SK-N-SH (cell line): Measurements from ENCODE around the gene GRB10.

ENCODE experiments used
- POLR2AphosphoS5 ChIP-seq: IDR thresholded peaks from 2 replicates; pipeline ENCODE4 v1.6.1; 2012; ENCODE audit warnings: low read depth, low read length
- RAD21 ChIP-seq: IDR thresholded peaks from 2 replicates; pipeline ENCODE4 v1.6.1; 2012; ENCODE audit warnings: mild to moderate bottlenecking, low read length
- SIN3A ChIP-seq: IDR thresholded peaks from 2 replicates; pipeline ENCODE4 v1.6.1; 2012; ENCODE audit warnings: low read depth, mild to moderate bottlenecking, low read length, moderate library complexity, borderline replicate concordance
- TAF1 ChIP-seq: IDR thresholded peaks from 2 replicates; pipeline ENCODE4 v1.6.1; 2012; ENCODE audit warnings: low read depth, mild to moderate bottlenecking, low read length, moderate library complexity, borderline replicate concordance
- YY1 ChIP-seq: IDR thresholded peaks from 2 replicates; pipeline ENCODE4 v1.4.0; 2012; ENCODE audit warnings: low read depth, mild to moderate bottlenecking
- TF ChIP-seq, protein P1 (sequence below): fragments of 200-600 bp; sonication (generic); IDR thresholded peaks from 2 replicates; pipeline ENCODE4 v1.6.1; 2017; ENCODE audit warnings: antibody characterized with exemption, mild to moderate bottlenecking, moderate library complexity
- TF ChIP-seq, protein P2 (sequence below): IDR thresholded peaks from 2 replicates; pipeline ENCODE4; 2012
- TF ChIP-seq, protein P3 (sequence below): IDR thresholded peaks from 2 replicates; pipeline ENCODE4 v1.6.1; 2012; ENCODE audit warnings: mild to moderate bottlenecking, low read depth, low read length, moderate library complexity
- TF ChIP-seq, protein P4 (sequence below): fragments of 150-350 bp; IDR thresholded peaks from 2 replicates; pipeline ENCODE4 v1.6.1; 2017; ENCODE audit warnings: antibody characterized with exemption, low read length, low read depth, borderline replicate concordance
- TF ChIP-seq, protein P5 (sequence below): IDR thresholded peaks from 2 replicates; pipeline ENCODE4 v1.4.0; 2012; ENCODE audit warnings: low read depth

DNA sequence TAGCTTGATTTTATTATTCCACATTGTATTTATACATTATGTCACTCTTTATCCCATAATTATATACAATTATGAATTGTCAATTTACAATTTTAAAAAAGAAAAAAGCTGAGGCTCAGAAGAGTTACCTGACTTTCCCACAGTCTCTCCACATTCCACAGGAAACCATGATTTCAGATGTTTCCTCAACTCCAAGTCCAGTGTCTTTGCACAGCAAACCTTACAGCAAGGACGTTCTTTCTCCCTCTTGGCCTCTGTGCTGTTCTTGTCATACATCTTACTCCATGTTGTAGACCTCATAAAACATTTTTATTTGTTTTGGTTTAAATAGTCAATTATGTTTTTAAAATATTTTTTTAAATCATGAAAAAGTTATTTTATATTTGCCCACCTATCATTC lies 34.9 kb upstream of the GRB10 start:
- TF ChIP-seq RAD21 (no peak), POLR2AphosphoS5 (no peak), SIN3A (no peak), YY1 (no peak), TAF1 (no peak)
- TF ChIP-seq, protein P1, sequence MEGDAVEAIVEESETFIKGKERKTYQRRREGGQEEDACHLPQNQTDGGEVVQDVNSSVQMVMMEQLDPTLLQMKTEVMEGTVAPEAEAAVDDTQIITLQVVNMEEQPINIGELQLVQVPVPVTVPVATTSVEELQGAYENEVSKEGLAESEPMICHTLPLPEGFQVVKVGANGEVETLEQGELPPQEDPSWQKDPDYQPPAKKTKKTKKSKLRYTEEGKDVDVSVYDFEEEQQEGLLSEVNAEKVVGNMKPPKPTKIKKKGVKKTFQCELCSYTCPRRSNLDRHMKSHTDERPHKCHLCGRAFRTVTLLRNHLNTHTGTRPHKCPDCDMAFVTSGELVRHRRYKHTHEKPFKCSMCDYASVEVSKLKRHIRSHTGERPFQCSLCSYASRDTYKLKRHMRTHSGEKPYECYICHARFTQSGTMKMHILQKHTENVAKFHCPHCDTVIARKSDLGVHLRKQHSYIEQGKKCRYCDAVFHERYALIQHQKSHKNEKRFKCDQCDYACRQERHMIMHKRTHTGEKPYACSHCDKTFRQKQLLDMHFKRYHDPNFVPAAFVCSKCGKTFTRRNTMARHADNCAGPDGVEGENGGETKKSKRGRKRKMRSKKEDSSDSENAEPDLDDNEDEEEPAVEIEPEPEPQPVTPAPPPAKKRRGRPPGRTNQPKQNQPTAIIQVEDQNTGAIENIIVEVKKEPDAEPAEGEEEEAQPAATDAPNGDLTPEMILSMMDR = no peak
- TF ChIP-seq, protein P2, sequence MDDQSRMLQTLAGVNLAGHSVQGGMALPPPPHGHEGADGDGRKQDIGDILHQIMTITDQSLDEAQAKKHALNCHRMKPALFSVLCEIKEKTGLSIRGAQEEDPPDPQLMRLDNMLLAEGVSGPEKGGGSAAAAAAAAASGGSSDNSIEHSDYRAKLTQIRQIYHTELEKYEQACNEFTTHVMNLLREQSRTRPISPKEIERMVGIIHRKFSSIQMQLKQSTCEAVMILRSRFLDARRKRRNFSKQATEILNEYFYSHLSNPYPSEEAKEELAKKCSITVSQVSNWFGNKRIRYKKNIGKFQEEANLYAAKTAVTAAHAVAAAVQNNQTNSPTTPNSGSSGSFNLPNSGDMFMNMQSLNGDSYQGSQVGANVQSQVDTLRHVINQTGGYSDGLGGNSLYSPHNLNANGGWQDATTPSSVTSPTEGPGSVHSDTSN = no peak
- TF ChIP-seq, protein P3, sequence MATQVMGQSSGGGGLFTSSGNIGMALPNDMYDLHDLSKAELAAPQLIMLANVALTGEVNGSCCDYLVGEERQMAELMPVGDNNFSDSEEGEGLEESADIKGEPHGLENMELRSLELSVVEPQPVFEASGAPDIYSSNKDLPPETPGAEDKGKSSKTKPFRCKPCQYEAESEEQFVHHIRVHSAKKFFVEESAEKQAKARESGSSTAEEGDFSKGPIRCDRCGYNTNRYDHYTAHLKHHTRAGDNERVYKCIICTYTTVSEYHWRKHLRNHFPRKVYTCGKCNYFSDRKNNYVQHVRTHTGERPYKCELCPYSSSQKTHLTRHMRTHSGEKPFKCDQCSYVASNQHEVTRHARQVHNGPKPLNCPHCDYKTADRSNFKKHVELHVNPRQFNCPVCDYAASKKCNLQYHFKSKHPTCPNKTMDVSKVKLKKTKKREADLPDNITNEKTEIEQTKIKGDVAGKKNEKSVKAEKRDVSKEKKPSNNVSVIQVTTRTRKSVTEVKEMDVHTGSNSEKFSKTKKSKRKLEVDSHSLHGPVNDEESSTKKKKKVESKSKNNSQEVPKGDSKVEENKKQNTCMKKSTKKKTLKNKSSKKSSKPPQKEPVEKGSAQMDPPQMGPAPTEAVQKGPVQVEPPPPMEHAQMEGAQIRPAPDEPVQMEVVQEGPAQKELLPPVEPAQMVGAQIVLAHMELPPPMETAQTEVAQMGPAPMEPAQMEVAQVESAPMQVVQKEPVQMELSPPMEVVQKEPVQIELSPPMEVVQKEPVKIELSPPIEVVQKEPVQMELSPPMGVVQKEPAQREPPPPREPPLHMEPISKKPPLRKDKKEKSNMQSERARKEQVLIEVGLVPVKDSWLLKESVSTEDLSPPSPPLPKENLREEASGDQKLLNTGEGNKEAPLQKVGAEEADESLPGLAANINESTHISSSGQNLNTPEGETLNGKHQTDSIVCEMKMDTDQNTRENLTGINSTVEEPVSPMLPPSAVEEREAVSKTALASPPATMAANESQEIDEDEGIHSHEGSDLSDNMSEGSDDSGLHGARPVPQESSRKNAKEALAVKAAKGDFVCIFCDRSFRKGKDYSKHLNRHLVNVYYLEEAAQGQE = no peak
- TF ChIP-seq, protein P4, sequence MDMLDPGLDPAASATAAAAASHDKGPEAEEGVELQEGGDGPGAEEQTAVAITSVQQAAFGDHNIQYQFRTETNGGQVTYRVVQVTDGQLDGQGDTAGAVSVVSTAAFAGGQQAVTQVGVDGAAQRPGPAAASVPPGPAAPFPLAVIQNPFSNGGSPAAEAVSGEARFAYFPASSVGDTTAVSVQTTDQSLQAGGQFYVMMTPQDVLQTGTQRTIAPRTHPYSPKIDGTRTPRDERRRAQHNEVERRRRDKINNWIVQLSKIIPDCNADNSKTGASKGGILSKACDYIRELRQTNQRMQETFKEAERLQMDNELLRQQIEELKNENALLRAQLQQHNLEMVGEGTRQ = no peak
- TF ChIP-seq, protein P5, sequence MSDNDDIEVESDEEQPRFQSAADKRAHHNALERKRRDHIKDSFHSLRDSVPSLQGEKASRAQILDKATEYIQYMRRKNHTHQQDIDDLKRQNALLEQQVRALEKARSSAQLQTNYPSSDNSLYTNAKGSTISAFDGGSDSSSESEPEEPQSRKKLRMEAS = no peak
